Right renal cortex interstitium (tissue), 3 donors: ENCODE results near the gene DLL1. TPM values are rescaled to one million over a fixed set of nuclear protein-coding genes. Genes with fewer than 3 reads are reported as not detected.
"Not testable (repeated sequence)": the region's sequence is repeated elsewhere in the genome, so short reads cannot be mapped to it uniquely, and the experiment has no call there.

Source experiments
- DNase-seq, 3 donors: peaks; one replicate each; pipeline ENCODE4 v3.0.0-alpha.2; 2013; ENCODE audit warnings: low read depth in 3 of 3, low spot score in 2 of 3
- polyA plus RNA-seq, 3 donors: library from polyadenylated mRNA; unstranded; fragments of 120-200 nt; gene quantifications; one replicate each; pipeline ENCODE4 v1.2.1, GENCODE V29; 2013; ENCODE audit not compliant: insufficient read length in 3 of 3

DLL1 gene
- polyA plus RNA-seq = 1 to 10 TPM; 7.2 to 9.4 (median 7.2) TPM

DNA sequence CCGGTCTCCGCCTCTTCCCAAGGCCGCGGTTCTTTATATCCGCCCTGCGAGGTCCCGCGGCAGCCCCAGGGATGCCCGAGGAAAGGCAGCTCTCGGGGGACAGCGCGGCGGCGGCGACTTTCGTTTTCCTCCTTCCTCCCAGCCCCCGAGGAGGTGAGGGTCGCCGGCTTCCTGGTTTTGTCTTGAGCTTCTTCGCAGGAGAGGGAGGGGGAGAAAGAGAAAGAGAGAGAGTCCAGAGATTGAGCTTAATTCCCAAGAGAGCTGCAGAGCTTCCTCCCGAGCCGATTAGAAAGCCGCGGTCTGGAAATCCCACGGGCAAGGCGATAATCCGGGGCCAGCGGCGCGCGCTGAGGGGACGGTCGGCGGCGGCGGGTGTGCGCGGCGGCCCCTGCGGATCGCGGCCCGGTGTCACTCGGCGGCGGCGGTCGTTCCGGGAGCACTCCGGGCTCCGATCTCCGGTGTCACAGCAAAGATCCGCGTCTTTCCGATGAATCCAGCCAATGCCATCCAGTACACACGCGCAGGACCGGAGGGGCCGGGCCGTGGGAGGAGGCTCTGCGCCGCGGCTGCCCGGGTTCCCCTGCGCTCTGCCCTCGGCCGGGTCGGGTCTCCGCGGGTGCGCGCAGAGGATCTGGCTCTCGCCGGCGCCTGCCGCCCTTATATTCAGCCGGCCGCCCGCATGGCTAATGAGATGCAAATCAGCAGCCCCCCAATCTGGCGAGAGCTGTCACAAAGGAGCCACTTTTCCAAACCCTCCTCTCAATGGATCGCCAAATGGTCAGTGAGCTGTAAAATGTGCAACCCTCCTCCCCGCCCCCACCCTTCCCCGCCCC is at the start of gene DLL1:
TSS of gene DLL1 (minus strand) at position 783 of the 833 bp plus-strand sequence. CDS start 939 bp downstream, outside the sequence.
- no peak for DNase-seq

GRCh38 chr6:170335199-170335598 is 44.3 kb upstream of the DLL1 start:
- DNase-seq = not testable (repeated sequence)

- DNase-seq = no peak
Measured at GRCh38 chr6:170329321-170329720, 38.4 kb upstream of the DLL1 start.

GRCh38 chr6:170317718-170318117 is 26.8 kb upstream of the DLL1 start:
- DNase-seq = no peak

- no peak for DNase-seq
Measured at GRCh38 chr6:170317076-170317475, 26.2 kb upstream of the DLL1 start.

DNA sequence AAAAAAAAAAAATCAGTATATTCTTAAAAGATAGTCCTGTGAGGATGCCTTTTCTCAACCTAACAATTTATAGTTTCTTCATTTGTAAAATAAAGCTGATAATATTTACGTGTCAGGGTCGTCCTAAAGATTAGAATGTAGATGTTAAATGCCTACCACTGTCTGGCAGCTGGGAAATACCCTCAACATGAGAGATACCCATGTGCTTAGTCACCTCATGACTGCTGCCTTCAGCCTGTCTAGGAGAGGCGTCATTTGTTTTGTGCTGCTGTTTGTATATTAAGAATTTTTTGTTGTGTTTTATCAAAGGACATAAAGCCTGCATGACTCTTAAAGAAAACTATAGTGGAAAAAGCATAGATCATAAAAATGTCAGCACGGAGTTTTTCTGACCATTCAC is 25.2 kb upstream of the DLL1 start:
- no peak for DNase-seq

DNA sequence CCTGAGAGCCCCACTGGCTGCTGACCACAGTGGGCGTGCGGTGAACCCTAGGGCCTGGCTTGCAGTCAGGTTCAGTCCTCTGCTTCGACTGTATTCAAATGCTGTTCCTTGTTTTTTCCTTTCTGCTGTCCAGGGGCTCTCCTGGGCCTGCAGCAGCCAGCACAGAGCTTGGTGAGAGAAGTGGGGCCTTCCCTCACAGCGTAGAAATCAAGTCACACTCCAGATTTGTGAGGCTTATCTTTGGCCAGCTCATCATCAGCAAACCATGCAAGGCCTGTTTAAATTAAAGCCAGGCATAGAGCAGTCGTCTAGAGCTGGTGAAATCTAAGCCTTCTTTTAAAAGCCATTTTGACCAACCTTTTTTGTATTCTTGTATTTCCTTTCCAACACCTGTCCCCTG is 24.1 kb upstream of the DLL1 start:
- DNase-seq = no peak

- DNase-seq = no peak
Measured at GRCh38 chr6:170313716-170314295, 22.9 kb upstream of the DLL1 start.

DNA sequence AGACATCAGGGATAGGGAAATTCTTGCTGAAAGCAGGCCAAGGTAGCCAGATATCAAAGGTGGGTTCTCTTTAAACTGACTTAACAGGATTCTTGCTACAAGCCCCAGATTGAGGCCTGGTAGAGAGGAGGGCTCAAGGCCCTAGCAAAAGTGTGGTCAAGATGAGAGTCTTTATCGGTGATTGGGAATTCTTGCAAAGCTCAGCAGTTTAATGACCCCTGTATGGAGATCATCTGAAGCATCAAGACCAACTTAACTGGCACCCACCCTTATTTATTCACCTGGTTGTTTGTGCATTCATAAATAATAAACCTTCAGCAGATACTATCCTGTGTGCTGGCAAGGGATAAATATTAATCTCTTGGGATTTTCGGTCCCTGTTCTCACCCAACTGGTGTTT is 22.0 kb upstream of the DLL1 start:
- DNase-seq = no peak

- no peak for DNase-seq
Measured at GRCh38 chr6:170311696-170312095, 20.8 kb upstream of the DLL1 start.

DNA sequence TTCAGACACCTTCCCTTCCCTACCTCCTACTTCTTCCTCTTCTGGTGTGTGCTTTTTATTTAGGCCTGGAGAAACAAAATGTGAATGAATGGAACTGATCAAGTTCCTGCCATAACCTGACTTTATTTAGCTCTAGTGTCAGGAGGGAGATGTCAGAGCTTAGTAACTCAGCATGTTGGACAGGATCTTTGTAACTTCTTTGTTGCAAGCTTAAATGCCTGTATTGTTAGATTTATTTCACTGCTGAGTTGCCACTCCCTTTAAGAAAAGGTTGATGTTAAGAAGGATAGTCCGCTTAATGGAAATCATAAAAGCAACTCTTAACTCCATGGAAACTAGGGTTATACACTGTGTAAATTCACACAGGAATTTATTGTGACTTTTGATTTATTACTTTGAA is 17.9 kb upstream of the DLL1 start:
- DNase-seq = no peak

DNA sequence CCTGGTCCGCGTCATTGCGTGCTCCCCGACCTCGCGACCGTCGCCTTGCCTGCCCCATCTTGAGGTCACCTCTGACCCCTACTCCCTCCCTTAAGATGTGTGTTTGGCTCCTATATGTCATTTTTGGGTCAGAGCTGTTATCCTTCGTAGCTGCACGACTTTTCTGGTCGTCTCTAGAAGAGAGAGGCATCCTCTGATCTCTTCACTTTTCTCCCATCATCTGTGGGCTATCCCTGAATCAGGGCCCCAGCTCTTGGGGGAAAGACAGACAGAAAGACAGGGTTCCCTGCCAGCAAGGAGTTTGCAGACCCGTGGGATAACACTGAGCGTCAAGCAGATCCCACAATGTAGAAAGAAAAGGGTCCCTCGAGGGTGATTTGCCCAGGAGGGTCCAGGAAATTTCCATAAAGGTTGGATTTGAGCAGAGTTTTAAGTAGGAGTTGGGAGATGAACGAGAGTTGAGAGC is 16.2 kb upstream of the DLL1 start:
- no peak for DNase-seq

- DNase-seq = peak; percentile 86 to 91 (median 87)
Measured at GRCh38 chr6:170306324-170307079, 15.6 kb upstream of the DLL1 start, which contains the start of gene FAM120B. Gene FAM120B (plus strand): TSS chr6:170306758. CDS start chr6:170317391, 10,633 bp downstream.

- DNase-seq = no peak
Measured at GRCh38 chr6:170305805-170306323, 15.0 kb upstream of the DLL1 start.

DNA sequence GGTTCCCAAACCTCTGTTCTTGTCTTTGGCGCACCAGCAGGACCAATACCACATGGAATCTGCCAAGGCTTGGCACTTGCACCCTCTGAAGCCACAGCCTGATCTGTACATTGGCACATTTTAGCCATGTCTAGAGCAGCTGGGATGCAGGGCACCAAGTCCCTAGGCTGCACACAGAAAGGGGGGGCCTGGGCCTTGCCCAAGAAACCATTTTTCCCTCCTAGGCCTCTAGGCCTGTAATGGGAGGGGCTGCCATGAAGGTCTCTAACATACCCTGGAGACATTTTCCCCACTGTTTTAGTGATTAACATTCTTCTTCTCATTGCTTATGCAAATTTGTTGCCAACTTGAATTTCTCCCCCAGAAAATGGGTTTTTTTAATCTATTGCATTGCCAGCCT is 10.3 kb upstream of the DLL1 start:
- DNase-seq = no peak

- DNase-seq = no peak
Measured at GRCh38 chr6:170298688-170299087, 7.8 kb upstream of the DLL1 start.

DNA sequence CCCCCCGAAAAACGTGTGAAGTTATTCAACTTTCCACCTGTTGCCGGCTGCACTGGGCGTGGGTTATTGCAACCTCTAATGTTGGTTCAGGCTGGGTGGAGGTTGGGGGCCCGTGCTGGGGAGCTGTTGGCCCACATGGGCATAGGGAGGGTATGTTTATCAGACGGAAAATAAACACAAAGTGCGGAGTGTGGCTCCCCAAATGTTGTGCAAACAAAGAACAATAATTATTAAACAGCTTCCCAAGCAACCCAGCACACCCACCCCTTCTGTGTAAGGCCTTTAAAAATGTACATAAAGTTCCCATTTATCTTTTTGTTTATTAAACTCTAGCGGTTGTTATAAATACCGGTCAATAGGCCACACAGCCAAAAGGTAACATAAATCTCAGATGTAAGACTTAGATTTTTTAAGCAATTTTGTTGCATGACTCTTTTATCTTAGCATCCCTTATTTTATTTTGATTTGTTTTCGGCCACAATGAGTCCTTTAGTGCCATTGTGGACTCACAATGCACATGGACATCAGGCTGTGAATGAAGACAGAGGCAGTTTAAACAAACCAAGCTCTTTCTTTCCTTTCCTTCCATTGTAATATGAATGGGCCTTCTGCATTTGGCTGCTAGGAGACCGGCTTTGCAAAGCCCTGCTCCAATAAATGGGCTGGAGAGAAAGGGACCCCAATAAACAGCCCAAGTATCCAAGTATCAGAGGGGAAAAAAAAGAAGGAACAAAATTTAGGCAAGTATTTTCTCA is 6.9 kb upstream of the DLL1 start:
- DNase-seq = no peak

DNA sequence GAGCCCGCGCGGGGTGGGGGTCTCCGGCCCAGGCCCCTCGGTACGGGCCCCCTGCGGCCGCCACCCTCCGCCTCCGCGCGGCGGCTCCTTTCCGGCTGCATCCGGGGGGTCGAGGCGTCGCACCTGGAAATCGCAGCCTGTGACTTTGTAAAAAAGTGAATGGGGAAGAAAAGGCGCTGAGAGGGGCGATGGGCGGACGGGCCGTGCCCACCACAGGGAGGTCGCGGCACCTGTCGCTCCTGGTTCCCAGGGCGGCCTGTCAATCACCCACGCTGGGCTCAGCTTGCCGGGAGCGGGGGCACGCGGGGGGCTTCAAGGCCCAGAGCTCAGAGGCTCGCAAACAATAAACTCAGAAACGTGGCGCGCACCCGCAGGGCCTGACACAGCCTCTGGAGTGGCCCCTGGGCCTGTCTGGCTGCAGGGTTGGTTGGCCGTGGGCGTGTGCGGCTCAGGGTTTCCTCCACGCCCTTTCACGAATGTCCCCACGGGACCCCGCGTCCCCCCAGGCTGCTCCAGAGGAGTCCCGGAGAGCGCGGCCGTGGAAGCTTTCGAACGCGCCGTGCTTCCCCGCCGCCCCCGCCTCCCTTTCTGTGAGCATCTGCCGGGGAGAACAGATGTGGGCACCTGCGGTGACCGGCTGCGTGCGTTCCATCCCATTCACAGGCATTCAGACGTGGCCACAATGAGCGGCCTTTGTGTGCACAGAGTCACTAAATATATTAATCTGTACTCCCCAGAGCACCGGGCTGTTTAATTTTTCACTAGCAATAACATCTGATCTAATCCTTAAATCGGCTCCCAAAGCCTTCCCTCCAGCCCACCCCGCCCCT is 6.1 kb upstream of the DLL1 start:
- no peak for DNase-seq

DNA sequence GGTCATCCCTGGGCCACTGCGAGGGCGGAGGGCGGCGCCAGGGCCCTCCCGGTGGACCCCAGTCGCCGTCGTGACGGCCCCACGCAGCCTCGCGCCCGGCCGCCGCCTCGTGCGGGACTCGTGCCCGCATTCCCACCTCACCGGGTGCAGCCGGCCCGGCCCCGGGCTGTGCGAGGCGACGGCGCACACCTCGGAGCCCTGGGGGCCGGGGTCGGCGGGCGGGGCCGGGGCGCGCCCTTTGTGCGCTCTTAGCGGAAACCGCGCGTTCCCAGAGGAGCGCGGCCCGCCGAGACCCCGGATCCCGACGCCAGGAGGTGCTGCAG is 5.5 kb upstream of the DLL1 start:
- no peak for DNase-seq
